ENCODE measurements around the gene TAF10. TPM values are rescaled to one million over a fixed set of nuclear protein-coding genes. Genes with fewer than 3 reads are reported as not detected.
A peak's percentile ranks its signal among the peaks of the same experiment; 100 is the strongest.

The TAF10 gene
- 19.8 TPM for total RNA-seq

DNA sequence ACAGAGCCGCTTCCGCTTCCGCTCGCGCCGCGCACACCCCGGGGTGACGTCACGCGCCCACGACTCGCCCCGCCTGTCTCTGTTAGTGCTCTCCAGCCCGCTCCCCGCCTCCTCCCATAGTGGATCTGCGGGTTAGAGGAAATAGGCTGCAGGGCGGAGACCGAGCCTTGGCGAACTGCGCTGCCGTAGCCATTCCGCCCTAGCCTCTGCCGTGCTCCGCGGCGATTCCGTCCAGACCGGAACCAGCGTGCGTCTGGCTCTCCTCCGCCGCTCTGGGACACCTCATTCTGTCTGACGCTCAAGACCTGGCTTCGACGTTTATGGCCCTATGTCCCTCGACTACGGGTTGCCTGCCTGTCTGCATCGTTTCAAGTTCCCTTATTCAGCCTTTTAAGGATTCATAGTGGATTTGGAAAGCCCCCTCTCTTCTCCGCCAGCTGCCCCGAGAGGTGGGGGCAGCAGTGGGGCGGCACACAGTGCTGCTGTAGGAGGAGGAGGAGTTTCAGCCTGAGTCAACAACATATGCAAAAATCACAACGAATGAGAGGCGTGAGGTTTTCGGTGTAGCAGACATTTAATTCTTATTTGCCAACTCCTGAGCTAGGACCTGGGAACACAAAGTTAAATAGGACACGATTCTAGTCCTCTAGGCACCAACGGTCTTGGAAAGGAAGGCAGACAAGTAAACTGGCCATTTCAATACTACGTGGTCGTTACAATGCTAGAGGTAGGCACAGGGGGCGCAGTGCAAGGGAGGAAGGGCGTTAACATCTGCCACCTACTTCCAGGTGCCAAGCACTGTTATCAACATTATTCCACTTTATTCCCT is at the start of gene TAF10:
Gene TAF10, minus strand, starts transcription at position 4 of the 829 bp plus-strand sequence. CDS start 27 bp downstream, outside the sequence.
- H3K36me3 ChIP-seq (ENCODE audit: control insufficient read depth in 3 of 3, insufficient read depth in 3 of 3, low read length in 3 of 3), result peaks cover 67 to 74% (median 72%) of the 10 kb centered on the region in 3 donors
- peak within 1 kb of the TSS; percentile 84 to 99 (median 98) for H3K9ac ChIP-seq (ENCODE audit: low read depth in 1 of 3, low read length in 3 of 3)
- H3K4me1 ChIP-seq (ENCODE audit: control insufficient read depth in 3 of 3, insufficient read depth in 3 of 3, low read length in 3 of 3), result peaks cover 24 to 47% (median 37%) of the 10 kb centered on the region in 3 donors

GRCh38 chr11:6660712-6661111 is 48.7 kb upstream of the TAF10 start:
- Histone ChIP-seq H3K9ac (ENCODE audit: low read depth in 1 of 3, low read length in 3 of 3) (no peak overlapping the region), H3K27me3 (ENCODE audit: control insufficient read depth in 3 of 3, insufficient read depth in 3 of 3, low read length in 3 of 3) (peaks cover 7 to 18% (median 10%) of the 10 kb centered on the region in 3 donors), H3K4me3 (ENCODE audit: low read length in 3 of 3) (no peak overlapping the region), H3K4me1 (ENCODE audit: control insufficient read depth in 3 of 3, insufficient read depth in 3 of 3, low read length in 3 of 3) (peaks cover 0 to 10% (median 0%) of the 10 kb centered on the region in 3 donors), H3K9me3 (ENCODE audit: control insufficient read depth in 3 of 3, low read length in 3 of 3) (no peaks in the 10 kb centered on the region), H3K36me3 (ENCODE audit: control insufficient read depth in 3 of 3, insufficient read depth in 3 of 3, low read length in 3 of 3) (no peaks in the 10 kb centered on the region), H3K27ac (ENCODE audit: low read depth, low read length) (no peak overlapping the region)

More for the DNA sequence above, at the start of gene TAF10:
- Histone ChIP-seq H3K27me3 (ENCODE audit: control insufficient read depth in 3 of 3, insufficient read depth in 3 of 3, low read length in 3 of 3) (no peaks in the 10 kb centered on the region), H3K27ac (ENCODE audit: low read depth, low read length) (peak within 1 kb of the TSS; percentile 90), H3K9me3 (ENCODE audit: control insufficient read depth in 3 of 3, low read length in 3 of 3) (no peaks in the 10 kb centered on the region), H3K4me3 (ENCODE audit: low read length in 3 of 3) (peak within 1 kb of the TSS; percentile 66 to 93 (median 74))

GRCh38 chr11:6658647-6659046 is 46.6 kb upstream of the TAF10 start:
- Histone ChIP-seq H3K9ac (ENCODE audit: low read depth in 1 of 3, low read length in 3 of 3) (no peak overlapping the region), H3K27ac (ENCODE audit: low read depth, low read length) (no peak overlapping the region), H3K9me3 (ENCODE audit: control insufficient read depth in 3 of 3, low read length in 3 of 3) (no peaks in the 10 kb centered on the region), H3K4me3 (ENCODE audit: low read length in 3 of 3) (no peak overlapping the region), H3K27me3 (ENCODE audit: control insufficient read depth in 3 of 3, insufficient read depth in 3 of 3, low read length in 3 of 3) (peaks cover 10 to 28% (median 22%) of the 10 kb centered on the region in 3 donors), H3K4me1 (ENCODE audit: control insufficient read depth in 3 of 3, insufficient read depth in 3 of 3, low read length in 3 of 3) (peaks cover 3 to 12% (median 7%) of the 10 kb centered on the region in 3 donors), H3K36me3 (ENCODE audit: control insufficient read depth in 3 of 3, insufficient read depth in 3 of 3, low read length in 3 of 3) (no peaks in the 10 kb centered on the region)

GRCh38 chr11:6657346-6657745 is 45.3 kb upstream of the TAF10 start:
- Histone ChIP-seq H3K4me3 (ENCODE audit: low read length in 3 of 3) (no peak overlapping the region), H3K4me1 (ENCODE audit: control insufficient read depth in 3 of 3, insufficient read depth in 3 of 3, low read length in 3 of 3) (peaks cover 3 to 19% (median 11%) of the 10 kb centered on the region in 3 donors), H3K27ac (ENCODE audit: low read depth, low read length) (no peak overlapping the region), H3K9ac (ENCODE audit: low read depth in 1 of 3, low read length in 3 of 3) (no peak overlapping the region), H3K9me3 (ENCODE audit: control insufficient read depth in 3 of 3, low read length in 3 of 3) (no peaks in the 10 kb centered on the region), H3K36me3 (ENCODE audit: control insufficient read depth in 3 of 3, insufficient read depth in 3 of 3, low read length in 3 of 3) (no peaks in the 10 kb centered on the region), H3K27me3 (ENCODE audit: control insufficient read depth in 3 of 3, insufficient read depth in 3 of 3, low read length in 3 of 3) (peaks cover 10 to 35% (median 22%) of the 10 kb centered on the region in 3 donors)

DNA sequence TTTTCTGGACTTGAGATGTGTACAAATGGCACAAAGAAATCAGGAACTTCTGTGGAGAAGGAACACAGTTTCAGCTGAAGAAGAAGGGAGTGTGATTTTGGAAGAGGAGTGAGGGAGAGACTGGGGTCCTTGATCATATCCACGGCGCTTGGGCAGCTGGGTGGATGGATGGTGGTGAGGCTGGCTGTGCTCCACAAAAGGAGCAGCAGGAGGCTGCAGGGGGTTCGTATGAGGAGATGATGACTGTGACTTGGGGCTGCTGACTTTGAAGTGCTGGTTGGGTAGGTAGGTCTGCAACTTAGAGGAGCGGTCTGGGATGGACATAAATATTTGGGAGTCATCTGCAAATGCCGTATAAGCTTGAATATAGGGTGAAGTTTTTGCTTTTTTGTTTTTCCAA is 44.9 kb upstream of the TAF10 start:
- Histone ChIP-seq H3K27me3 (ENCODE audit: control insufficient read depth in 3 of 3, insufficient read depth in 3 of 3, low read length in 3 of 3) (peaks cover 10 to 35% (median 22%) of the 10 kb centered on the region in 3 donors), H3K9ac (ENCODE audit: low read depth in 1 of 3, low read length in 3 of 3) (peak overlapping the region in 1 of 3 donors; percentile 10), H3K36me3 (ENCODE audit: control insufficient read depth in 3 of 3, insufficient read depth in 3 of 3, low read length in 3 of 3) (no peaks in the 10 kb centered on the region), H3K9me3 (ENCODE audit: control insufficient read depth in 3 of 3, low read length in 3 of 3) (no peaks in the 10 kb centered on the region), H3K4me1 (ENCODE audit: control insufficient read depth in 3 of 3, insufficient read depth in 3 of 3, low read length in 3 of 3) (peaks cover 3 to 19% (median 11%) of the 10 kb centered on the region in 3 donors), H3K27ac (ENCODE audit: low read depth, low read length) (no peak overlapping the region), H3K4me3 (ENCODE audit: low read length in 3 of 3) (no peak overlapping the region)

DNA sequence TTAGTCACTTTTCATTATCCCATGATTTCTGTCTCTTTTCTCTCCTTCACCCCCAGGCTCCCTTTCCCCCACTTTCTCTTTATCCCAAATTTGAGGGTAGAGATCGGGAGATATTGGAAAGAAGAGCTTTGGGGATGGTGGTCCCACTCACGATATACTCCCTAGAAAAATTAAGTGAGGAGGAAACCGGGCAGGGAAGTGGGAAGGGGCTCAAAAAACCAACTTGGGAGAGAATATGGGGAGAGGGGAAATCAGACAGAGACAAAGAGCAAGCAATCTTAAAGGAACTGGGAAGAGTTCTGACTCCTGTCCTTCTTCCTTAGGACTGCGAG is 44.5 kb upstream of the TAF10 start:
- Histone ChIP-seq H3K9ac (ENCODE audit: low read depth in 1 of 3, low read length in 3 of 3) (peak overlapping the region in 1 of 3 donors; percentile 55), H3K9me3 (ENCODE audit: control insufficient read depth in 3 of 3, low read length in 3 of 3) (no peaks in the 10 kb centered on the region), H3K27ac (ENCODE audit: low read depth, low read length) (peak overlapping the region; percentile 64), H3K4me1 (ENCODE audit: control insufficient read depth in 3 of 3, insufficient read depth in 3 of 3, low read length in 3 of 3) (peaks cover 3 to 19% (median 11%) of the 10 kb centered on the region in 3 donors), H3K27me3 (ENCODE audit: control insufficient read depth in 3 of 3, insufficient read depth in 3 of 3, low read length in 3 of 3) (peaks cover 10 to 35% (median 22%) of the 10 kb centered on the region in 3 donors), H3K4me3 (ENCODE audit: low read length in 3 of 3) (no peak overlapping the region), H3K36me3 (ENCODE audit: control insufficient read depth in 3 of 3, insufficient read depth in 3 of 3, low read length in 3 of 3) (no peaks in the 10 kb centered on the region)

- Histone ChIP-seq H3K4me3 (ENCODE audit: low read length in 3 of 3) (peak within 1 kb of the TSS; percentile 57 to 73 (median 65)), H3K9ac (ENCODE audit: low read depth in 1 of 3, low read length in 3 of 3) (peak within 1 kb of the TSS; percentile 51 to 70 (median 54)), H3K9me3 (ENCODE audit: control insufficient read depth in 3 of 3, low read length in 3 of 3) (no peaks in the 10 kb centered on the region), H3K36me3 (ENCODE audit: control insufficient read depth in 3 of 3, insufficient read depth in 3 of 3, low read length in 3 of 3) (no peaks in the 10 kb centered on the region), H3K27me3 (ENCODE audit: control insufficient read depth in 3 of 3, insufficient read depth in 3 of 3, low read length in 3 of 3) (peaks cover 10 to 35% (median 22%) of the 10 kb centered on the region in 3 donors), H3K27ac (ENCODE audit: low read depth, low read length) (peak within 1 kb of the TSS; percentile 64), H3K4me1 (ENCODE audit: control insufficient read depth in 3 of 3, insufficient read depth in 3 of 3, low read length in 3 of 3) (peaks cover 3 to 19% (median 11%) of the 10 kb centered on the region in 3 donors)
Observed at GRCh38 chr11:6655790-6656583, 44.0 kb upstream of the TAF10 start, which contains the start of gene DCHS1. TSS of gene DCHS1 (minus strand) at chr11:6655809. CDS start at chr11:6641613, 14,196 bp downstream.

DNA sequence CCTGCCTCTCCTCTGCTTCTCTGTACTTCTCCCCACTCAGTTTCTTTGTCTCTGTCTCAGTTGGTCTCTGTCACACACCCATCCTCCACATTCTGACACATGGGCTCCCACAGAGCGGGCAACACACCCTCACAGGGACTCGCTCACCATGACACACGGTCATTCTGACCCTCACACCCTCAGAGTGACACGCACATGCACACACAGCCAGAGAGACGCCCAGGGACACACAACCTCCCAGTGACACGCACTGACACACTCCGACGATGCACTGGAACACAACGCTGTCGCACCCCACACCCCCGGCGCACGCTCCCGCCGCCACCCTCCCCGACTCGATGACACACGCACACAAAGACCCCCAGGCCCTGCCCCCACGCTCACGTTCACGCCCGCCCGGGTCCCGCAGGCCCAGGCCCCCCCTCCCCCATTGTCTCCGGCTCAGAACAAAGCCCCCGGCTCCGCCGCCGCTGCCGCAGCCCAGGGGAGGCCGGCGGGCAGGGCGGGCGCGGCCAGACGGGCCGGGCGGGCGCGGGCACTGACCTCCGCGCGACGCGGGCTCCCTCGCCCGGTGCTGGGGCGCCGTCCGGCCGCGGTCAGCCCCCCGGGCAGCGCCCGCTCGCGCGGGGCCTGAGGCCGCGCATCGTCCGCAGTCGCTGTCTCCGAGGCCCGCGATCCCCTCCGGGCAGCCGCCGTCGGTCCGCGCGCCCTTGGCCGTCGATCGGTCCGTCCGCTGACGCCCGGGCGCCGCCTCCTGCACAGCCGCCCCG is 43.2 kb upstream of the TAF10 start:
- peak overlapping the region; percentile 57 to 66 (median 65) for H3K4me3 ChIP-seq (ENCODE audit: low read length in 3 of 3)
- peak overlapping the region in 2 of 3 donors; percentile 46 to 70 for H3K9ac ChIP-seq (ENCODE audit: low read depth in 1 of 3, low read length in 3 of 3)
- no peaks in the 10 kb centered on the region for H3K36me3 ChIP-seq (ENCODE audit: control insufficient read depth in 3 of 3, insufficient read depth in 3 of 3, low read length in 3 of 3)
- no peaks in the 10 kb centered on the region for H3K9me3 ChIP-seq (ENCODE audit: control insufficient read depth in 3 of 3, low read length in 3 of 3)
- H3K27ac ChIP-seq (ENCODE audit: low read depth, low read length), result peak overlapping the region; percentile 51
- peaks cover 10 to 35% (median 24%) of the 10 kb centered on the region in 3 donors for H3K27me3 ChIP-seq (ENCODE audit: control insufficient read depth in 3 of 3, insufficient read depth in 3 of 3, low read length in 3 of 3)
- H3K4me1 ChIP-seq (ENCODE audit: control insufficient read depth in 3 of 3, insufficient read depth in 3 of 3, low read length in 3 of 3), result peaks cover 3 to 19% (median 11%) of the 10 kb centered on the region in 3 donors

DNA sequence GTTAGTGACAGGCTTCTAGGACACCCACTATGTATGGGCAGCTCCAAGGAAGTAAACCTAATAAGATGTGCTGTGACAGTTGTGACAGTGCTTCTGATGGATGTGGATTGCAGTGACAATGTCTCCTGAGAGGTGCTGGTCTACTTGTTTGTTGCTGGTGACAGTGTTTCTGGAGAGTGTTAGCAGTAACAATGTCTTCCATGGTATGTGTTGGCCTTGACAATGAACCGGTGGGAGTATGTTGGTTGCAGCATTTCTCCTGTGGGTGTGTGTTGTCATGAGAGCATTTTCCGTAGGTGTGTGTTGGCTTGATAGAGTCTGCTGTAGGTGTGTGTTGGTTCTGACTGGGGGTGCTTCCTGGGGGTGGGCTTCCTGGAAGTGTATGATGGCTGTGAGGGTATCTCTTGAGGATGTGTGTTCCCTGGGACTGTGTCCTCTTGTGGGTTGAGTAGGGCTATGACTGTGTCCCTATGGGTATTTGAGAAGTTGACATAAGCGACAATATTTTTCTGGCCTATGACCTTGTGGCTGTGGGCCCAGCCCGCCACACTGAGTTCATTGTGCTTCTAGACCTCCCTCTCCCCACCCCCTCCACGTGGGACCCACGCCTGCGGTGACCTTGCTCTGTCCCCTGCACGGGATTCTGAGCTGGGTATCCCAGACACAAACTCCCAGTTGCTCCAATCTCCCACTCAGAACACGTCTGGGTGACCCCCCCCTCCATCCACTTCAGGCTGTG is 42.4 kb upstream of the TAF10 start:
- peaks cover 3 to 19% (median 11%) of the 10 kb centered on the region in 3 donors for H3K4me1 ChIP-seq (ENCODE audit: control insufficient read depth in 3 of 3, insufficient read depth in 3 of 3, low read length in 3 of 3)
- no peaks in the 10 kb centered on the region for H3K36me3 ChIP-seq (ENCODE audit: control insufficient read depth in 3 of 3, insufficient read depth in 3 of 3, low read length in 3 of 3)
- H3K27me3 ChIP-seq (ENCODE audit: control insufficient read depth in 3 of 3, insufficient read depth in 3 of 3, low read length in 3 of 3), result peaks cover 10 to 35% (median 26%) of the 10 kb centered on the region in 3 donors
- peak overlapping the region; percentile 51 for H3K27ac ChIP-seq (ENCODE audit: low read depth, low read length)
- no peak overlapping the region for H3K9ac ChIP-seq (ENCODE audit: low read depth in 1 of 3, low read length in 3 of 3)
- H3K9me3 ChIP-seq (ENCODE audit: control insufficient read depth in 3 of 3, low read length in 3 of 3), result no peaks in the 10 kb centered on the region
- peak overlapping the region; percentile 57 to 66 (median 65) for H3K4me3 ChIP-seq (ENCODE audit: low read length in 3 of 3)

All from skeletal muscle tissue (tissue), 4 donors.